NCI-H1436 (cell line): ENCODE measurements around the gene GRIN2A.

Source experiments
- DNase-seq: peaks from one replicate; lab custom pipeline; 2025; lab: John Stamatoyannopoulos, UW

The GRIN2A gene

GRCh38 chr16:9818702-9819101, 363.5 kb downstream of the GRIN2A start:
- no peak for DNase-seq

- no peak for DNase-seq
These were observed 364.6 kb downstream of the GRIN2A start for GRCh38 chr16:9817586-9817985.

- DNase-seq, result no peak
These were observed 365.6 kb downstream of the GRIN2A start for GRCh38 chr16:9816644-9817043.

- no peak for DNase-seq
These were observed 368.6 kb downstream of the GRIN2A start for GRCh38 chr16:9813665-9814064.

GRCh38 chr16:9808210-9808609, 374.0 kb downstream of the GRIN2A start:
- DNase-seq, result no peak

GRCh38 chr16:9807302-9807701, 374.9 kb downstream of the GRIN2A start:
- no peak for DNase-seq

- DNase-seq, result no peak
These were observed 377.1 kb downstream of the GRIN2A start for GRCh38 chr16:9805109-9805508.

GRCh38 chr16:9802160-9802559, 380.1 kb downstream of the GRIN2A start:
- no peak for DNase-seq

- DNase-seq, result no peak
These were observed 380.6 kb downstream of the GRIN2A start for GRCh38 chr16:9801651-9802050.

- no peak for DNase-seq
These were observed 382.0 kb downstream of the GRIN2A start for GRCh38 chr16:9800186-9800738.

- DNase-seq, result no peak
These were observed 383.2 kb downstream of the GRIN2A start for GRCh38 chr16:9798952-9799580.

- no peak for DNase-seq
These were observed 383.8 kb downstream of the GRIN2A start for GRCh38 chr16:9798474-9798873.

- no peak for DNase-seq
These were observed 384.9 kb downstream of the GRIN2A start for GRCh38 chr16:9797306-9797705.

- DNase-seq, result no peak
These were observed 388.6 kb downstream of the GRIN2A start for GRCh38 chr16:9793623-9794022.

- no peak for DNase-seq
These were observed 390.7 kb downstream of the GRIN2A start for GRCh38 chr16:9791556-9791955.

- no peak for DNase-seq
These were observed 392.0 kb downstream of the GRIN2A start for GRCh38 chr16:9790199-9790598.

GRCh38 chr16:9787717-9788116, 394.5 kb downstream of the GRIN2A start:
- DNase-seq, result no peak

GRCh38 chr16:9780831-9781230, 401.4 kb downstream of the GRIN2A start:
- no peak for DNase-seq

- no peak for DNase-seq
These were observed 403.4 kb downstream of the GRIN2A start for GRCh38 chr16:9778849-9779248.

GRCh38 chr16:9775998-9776397, 406.2 kb downstream of the GRIN2A start:
- DNase-seq, result no peak

- no peak for DNase-seq
These were observed 408.9 kb downstream of the GRIN2A start for GRCh38 chr16:9773289-9773688.

GRCh38 chr16:9772526-9773225, 409.6 kb downstream of the GRIN2A start:
- no peak for DNase-seq

- DNase-seq, result no peak
These were observed 415.3 kb downstream of the GRIN2A start for GRCh38 chr16:9766891-9767290.

GRCh38 chr16:9763505-9763904, 418.7 kb downstream of the GRIN2A start:
- DNase-seq, result no peak
